Umbilical cord (tissue), 2 donors: ENCODE data around the gene UBE3D. TPM values are rescaled to one million over a fixed set of nuclear protein-coding genes. Genes with fewer than 3 reads are reported as not detected.
A peak's percentile ranks its signal among the peaks of the same experiment; 100 is the strongest.
"Not testable (repeated sequence)": the region's sequence is repeated elsewhere in the genome, so short reads cannot be mapped to it uniquely, and the experiment has no call there.

Experiments
- DNase-seq: peaks from one replicate; pipeline ENCODE4 v3.0.0-alpha.2; 2015; ENCODE audit warnings: low spot score
- total RNA-seq: library from RNA; depleted of rRNA; stranded (reverse); fragments of >200 nt; gene quantifications from one replicate; pipeline ENCODE4 v1.2.3, GENCODE V29; 2014; ENCODE audit warnings: low replicate concordance; ENCODE audit not compliant: insufficient read depth

The UBE3D gene
- total RNA-seq, 1 donor from 2014 or later = 16.6 TPM

DNA sequence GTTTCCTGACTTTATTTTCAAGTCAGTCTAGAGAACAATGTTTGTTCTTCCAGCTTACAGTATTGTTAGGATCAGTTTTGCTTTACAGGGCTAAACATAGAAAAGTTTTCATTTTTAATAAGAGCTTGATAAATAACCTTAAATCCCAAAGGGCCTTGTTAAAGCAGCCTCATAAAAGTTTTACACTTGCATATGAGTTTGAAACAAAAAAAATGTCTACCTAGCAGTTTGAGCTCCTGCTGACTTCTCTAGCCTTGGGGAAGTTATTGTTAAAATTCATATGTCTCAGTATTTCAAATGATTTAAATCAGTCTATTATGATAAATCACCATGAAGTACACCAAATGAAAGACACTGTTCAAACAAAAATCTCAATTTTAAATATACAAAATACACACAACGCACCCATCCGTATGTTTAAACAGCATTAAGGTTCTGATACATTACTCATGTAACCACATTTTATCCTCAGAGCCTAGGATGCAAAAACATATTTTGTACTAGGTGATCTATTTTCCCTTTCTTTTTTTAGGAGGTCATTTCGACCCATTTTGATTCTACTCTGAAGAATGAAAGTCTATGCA, 87.2 kb downstream of the UBE3D start:
- no peak for DNase-seq

DNA sequence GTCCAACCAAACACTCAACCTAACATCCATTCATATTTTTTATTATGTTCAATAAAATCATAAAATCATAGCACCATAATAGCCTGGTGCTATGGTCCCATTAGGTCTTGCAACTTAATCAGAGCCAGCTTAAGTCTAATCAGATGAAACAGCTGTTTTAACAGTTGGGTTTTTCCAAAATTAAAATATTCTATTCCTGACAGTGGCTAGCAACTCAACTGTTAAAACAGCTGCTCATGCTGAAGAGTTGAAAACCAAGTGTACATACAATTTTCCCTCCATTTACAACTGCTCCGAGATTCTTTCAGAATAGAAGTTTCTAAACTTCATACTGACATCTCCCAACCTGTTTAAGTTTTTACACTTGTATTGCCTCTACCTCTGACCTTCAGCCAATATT, 89.5 kb downstream of the UBE3D start:
- DNase-seq = no peak

DNA sequence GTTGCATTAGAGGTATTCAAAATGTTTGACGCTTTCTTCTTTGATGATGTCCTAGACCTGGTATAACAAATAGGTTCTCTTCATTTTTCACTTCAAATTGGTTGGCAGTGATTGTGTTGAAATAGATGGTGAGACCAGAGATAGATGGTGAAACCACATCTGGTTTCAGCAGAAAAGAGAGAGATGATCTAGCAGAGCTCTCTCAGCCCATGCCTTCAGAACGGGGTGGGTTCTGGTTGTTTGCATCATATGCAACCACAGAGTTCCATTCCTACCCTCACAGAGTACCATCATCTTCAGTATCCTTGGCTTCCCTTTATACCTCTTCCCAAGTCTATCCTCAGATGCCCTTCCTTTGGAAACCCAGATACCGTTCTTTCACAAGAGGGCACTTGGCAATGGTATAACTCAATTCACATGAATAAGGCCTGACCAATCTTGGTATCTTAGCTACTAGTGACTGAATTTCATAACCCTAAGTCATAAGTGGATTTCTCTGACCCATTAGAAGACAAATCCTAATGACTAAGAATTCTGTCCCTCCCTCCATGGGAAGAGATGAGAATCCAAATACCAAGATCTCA, 93.7 kb downstream of the UBE3D start:
- DNase-seq = no peak

DNA sequence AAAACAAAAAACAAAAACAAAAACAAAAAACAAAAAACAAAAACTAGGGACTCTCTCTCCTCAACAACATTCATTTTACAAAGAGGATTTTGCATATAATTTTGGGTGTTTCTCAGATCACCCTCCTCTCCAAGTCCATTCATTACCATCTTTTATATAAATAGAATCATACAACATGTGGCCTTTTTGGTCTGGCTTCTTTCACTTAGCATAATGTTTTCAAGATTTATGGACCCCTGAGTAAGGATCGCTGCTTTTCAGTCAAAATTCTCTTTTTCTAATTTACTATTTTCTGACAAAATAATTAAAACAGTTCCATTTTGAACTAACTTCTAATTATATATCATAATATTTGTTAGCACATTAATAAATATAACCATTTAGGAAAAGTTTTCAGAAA, 94.8 kb downstream of the UBE3D start:
- DNase-seq = no peak

DNA sequence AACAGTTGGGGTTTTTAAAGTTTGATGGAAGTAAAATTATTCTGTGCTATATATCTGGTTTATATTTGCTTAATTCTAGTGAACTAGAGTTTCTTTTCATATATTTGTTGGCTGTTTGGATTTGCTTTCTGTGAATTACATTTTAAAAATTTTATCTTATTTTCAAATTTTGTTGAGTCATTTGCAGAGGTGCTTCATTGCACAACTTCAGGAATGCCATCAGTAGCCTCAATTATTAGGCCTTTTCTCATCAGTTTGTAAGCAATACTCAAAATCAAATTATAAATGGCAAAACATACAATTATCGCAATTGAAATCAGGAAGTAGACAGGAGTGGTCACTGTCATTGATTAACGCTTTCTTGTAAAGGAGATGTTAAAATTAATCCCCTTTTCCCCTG, 96.9 kb downstream of the UBE3D start:
- DNase-seq = no peak

DNA sequence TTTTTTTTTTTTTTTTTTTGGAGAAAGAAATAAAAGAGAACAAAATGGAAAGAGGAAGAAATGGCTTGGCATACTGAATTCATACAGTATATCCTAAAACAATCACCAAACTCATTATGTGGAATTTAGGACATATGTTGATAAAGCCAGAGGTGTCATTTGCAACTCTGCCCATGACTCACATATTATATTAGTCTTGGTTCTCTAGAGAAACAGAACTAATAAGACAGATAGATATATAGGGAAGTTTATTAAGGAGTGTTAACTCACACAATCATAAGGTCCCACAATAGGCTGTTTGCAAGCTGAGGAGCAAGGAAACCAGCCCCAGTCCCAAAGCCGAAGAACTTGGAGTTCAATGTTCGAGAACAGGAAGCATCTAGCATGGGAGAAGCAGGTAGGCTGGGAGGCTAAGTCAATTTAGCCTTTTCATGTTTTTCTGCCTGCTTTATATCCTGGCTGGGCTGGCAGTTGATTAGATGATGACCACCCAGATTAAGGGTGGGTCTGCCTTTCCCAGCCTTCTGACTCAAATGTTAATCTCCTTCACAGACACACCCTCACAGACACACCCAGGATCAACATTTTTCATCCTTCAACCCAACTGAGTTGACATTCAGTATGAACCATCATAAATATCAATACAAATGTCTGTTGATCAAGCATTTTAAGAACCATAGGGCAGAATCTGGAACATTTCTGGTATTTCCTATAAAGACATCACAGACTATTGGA, 102.3 kb downstream of the UBE3D start:
- DNase-seq = no peak

DNA sequence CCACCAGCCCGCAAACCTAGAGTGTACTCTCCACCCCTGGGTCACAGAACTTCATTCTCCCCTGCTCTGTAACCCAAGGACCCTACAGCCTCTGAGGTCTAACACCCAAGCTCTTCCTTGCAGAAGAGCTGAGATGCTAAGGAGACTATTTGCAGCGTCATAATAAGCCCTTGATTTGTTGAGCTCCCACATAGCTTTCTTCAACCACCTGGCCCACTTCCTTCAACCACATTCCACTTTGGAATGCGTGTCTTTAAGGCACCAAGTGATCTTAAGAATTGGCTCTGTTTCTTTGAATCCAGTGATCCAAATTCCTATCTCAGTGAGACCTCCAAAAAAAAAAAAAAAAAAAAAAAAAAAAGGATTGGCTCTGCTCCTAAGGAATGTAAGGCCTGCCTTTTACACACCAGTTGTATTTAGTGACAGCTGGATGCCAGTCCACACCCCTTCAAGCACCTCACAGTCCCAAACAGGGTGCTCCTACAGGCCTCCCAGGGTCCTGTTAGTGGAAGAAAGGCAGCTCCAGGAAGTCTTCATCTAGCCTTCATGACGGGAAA, 106.2 kb downstream of the UBE3D start:
- DNase-seq = peak; percentile 19

DNA sequence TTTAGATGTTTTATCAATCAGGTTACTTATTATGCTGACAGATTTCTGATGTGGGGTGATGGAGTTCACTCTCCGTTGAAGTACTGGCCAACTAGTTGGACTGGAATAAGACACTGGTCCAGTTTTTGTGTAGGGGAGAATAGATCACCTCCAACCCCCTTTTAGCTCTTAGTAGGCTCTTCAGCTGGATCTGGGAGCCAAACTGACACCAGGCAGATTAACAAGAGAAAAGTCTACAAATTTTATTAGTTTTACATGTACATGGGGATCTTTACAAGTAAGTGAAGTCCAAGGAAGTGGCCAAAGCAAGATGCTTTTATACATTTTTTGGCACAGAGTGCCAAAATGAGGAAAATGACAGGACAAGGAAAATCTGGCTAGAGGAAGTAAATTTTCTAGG, 107.1 kb downstream of the UBE3D start:
- DNase-seq = no peak

DNA sequence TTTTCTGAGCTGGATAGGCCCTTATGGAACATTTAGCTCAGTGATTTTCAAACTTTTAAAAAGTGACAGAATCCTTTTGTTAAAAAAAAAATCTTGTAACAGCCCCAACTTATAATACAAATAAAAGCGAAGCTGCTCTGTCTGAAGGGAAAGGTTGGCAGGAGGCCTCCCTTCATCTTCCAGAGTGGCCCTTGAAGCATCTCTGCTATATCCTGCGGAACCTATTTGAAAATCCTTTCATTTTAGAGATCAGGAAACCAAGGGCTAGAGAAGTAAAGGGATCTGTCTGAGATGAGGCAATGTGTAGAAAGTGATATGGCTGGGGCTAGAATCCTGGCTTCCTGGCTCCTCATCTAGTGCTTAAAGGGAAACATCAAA, 107.8 kb downstream of the UBE3D start:
- no peak for DNase-seq

DNA sequence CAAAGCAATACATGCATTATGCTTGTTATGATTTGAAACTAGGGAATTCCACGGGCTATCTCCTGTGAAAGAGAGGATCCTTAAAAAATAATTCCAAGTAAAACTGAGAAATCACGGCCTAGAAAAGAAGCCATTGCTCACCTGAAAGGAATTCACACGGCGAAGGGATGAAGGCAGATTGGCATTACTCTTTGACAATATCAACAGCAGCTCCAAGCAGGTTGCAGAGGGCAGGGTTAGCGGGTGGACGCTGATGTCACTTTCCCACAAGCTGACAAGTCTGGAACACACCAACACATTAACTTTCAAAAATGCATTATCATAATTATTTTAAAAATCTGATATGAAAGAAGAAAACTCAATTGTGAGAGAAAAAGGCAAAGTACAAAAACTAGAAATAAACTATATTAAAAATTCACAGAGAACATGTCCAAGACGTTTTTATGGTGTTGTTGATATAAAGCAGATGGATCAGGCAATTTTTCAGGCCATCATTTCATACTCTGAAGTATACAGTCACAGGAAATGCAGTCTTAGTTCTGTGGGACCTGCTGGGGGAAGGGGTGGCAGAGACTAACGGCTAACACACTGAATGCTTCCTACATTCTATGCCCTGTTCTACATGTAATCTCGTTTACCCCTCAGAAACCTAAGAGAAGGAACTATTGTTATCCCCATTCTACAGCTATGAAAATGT, 108.3 kb downstream of the UBE3D start:
- DNase-seq = peak; percentile 82

DNA sequence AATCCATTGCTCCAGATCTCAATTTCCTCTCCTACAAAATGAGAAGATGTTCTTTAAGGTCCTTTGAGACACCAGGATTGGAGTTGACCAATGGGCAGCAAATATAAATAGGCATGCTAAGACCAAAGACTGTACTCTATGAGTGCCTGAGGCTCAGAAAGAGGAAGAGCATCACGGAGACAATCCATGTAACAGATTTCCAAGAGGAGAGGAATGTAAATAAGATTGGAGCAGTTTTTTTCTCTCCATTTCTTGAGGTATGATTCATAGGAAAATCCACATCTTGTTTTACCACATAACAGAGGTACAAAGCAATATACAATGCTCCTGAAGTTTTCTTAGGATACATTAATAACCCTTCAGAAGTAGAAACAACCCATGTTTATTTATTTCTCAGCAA, 109.8 kb downstream of the UBE3D start:
- peak; percentile 16 for DNase-seq

DNA sequence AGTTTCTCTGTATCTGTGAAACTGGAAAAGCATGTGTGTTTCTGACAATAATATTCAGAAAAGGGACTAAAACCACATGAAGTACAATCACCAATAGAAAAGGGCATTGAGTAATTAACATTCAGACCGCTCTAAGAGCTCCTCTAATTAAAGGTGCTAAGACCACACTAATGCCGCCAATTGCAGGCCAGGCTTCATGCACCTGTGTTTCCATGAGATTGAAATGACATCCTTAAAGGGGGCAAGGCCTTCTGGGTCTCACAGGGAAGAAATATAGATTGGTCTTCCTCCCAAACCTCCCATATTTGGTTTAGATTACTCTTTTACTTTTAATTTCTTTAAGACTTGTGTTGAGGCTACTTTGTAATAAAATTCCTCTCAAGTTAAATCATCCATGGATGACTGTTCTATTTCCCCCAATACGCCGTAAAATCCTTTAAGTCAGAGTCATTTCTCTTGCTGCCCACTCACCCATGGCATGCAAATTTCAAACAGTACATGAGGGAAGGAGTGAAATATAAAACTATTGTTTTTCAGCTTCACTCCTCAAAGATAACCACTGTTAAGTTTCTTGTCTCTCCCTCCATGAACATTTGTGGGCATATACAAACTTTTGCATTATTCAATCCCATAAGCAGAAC, 110.6 kb downstream of the UBE3D start:
- no peak for DNase-seq

DNA sequence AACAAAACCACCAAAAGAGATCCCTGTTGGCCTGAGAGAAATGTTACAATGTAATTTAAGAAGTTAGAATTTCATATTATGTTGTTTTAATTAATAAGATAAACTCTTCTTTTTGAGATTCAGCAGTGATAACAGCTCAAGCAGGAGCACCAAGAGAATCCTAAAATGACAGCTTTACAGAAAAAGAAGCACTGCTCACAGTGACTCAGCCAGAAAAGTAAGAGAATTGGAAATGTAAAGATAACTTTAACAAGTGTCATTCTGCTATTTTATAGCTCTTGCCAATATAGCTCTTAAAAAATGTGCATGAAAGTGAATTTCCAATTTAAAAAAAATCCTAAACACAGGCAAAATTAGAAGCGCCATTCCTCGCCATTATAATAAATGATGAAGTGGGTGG, 111.3 kb downstream of the UBE3D start:
- no peak for DNase-seq

DNA sequence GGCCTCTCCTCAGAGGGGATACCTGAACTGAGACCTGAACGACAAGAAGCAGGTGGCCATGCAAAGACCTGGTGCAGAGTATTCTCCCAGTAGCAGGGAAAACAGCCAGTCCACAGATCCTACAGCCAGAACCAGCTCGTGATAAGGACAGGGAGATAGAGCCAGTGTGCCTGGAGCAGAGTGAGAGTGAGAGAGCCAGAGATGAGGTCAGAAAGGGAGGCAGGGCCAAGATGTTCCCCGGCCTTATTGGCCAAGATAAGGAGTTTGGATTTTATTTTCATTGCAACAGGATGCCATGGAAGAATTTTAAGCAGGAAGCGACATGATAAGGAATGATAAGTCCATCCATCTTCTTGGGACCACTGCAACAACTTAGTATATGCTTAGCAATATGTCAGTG, 111.8 kb downstream of the UBE3D start:
- DNase-seq = peak; percentile 45

DNA sequence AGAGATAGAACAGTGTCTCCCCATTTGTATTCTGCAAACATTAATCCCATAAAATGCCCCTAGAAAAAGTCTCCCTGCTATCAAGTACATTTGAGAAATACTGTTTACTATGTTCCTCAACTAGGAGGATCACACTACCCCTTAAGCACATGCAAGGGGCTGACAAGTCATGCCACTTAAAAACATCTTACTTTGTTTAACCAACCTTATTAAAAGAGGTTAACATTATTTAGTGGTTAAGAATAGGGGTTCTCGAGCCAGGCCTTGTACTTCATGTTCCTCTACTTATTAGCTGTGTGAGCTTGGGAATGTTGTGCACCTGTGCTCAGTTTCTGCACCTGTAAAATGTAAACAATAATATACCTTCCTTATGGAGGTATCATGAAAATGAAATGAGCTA, 113.7 kb downstream of the UBE3D start:
- no peak for DNase-seq

DNA sequence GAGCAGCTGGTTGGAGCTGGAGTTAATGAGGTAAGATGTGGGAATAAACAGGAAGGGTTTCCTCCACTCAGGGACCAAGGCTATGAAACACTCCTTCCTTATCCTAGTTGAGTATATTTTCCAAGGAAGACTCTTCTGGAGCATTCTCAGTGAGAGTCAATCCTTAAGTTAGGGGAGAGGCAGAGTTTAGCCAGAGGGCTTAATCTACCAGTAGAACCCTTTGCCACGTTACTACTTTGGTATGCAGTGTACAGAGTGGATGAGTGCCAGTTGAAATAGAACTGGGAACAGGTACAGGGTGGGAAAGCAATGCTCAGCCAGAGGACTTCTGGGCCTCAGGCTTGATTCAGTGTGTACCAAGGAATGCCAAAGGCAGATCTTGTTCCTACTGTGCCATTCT, 114.3 kb downstream of the UBE3D start:
- DNase-seq = no peak

DNA sequence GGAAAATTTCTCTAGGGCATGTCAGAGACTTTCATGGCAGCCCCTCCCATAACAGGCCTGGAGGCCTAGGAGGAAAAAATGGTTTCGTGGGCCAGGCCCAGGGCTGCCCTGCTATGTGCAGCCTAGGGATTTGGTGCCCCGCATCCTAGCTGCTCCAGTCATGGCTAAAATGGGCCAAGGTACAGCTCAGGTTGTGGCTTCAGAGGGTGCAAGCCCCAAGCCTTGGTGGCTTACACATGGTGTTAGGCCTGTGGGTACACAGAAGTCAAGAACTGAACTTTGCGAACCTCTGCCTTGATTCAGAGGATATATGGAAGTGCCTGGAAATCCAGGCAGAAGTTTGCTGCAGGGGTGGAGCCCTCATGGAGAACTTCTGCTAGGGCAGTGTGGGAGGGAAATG, 134.7 kb downstream of the UBE3D start:
- DNase-seq = not testable (repeated sequence)

DNA sequence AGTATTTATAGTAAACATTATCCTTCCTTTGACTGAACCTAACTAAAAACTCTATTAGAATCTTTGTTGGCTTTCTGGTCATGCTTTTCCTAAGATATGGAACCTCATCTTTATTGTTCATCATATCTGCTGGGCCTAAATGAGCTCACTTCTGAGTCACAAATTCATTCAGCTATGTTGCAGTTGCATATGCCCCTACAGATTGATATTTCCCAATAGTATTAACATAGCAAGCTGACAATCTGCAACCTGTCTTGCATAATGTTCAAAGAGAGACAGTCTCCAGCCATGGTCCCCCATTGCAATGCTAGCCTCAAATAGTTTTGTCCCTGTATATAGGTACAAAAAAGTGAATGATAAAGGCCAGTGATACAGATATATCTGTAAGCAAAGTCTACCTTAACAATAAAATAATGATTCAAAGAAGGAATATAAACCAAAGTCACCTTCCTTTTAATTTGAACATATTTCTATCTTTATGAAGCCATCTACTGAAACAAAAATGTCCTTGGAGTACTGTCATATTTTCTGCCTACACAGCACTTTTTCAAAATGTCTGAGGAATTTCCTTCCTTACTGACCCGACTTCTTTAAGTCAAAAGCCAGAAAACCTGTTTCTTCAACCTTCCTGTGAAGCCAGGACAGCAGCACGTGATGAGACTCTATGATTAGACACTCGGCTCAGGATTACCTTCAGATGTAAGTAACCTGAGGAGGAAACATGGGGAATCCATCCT, 140.7 kb downstream of the UBE3D start:
- no peak for DNase-seq

DNA sequence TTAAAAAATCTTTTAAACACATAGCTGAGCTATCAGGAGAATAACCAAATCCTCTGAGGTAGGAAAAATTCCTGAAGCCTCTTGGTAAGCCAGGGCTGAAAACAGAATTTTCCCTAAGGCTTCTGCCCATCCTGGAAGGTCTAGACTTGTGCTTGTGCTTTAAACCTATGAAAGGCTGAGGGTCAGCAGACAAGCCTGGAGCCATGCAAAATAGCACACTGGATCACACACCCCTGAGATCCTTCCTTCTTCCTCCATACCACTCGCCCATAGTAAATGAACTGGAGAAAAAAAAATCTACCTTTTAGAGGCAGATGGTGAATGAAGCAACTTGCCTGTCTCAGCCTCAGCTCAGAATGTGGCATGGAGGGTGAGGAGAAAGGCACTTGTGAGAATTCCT, 144.4 kb downstream of the UBE3D start:
- DNase-seq = no peak

DNA sequence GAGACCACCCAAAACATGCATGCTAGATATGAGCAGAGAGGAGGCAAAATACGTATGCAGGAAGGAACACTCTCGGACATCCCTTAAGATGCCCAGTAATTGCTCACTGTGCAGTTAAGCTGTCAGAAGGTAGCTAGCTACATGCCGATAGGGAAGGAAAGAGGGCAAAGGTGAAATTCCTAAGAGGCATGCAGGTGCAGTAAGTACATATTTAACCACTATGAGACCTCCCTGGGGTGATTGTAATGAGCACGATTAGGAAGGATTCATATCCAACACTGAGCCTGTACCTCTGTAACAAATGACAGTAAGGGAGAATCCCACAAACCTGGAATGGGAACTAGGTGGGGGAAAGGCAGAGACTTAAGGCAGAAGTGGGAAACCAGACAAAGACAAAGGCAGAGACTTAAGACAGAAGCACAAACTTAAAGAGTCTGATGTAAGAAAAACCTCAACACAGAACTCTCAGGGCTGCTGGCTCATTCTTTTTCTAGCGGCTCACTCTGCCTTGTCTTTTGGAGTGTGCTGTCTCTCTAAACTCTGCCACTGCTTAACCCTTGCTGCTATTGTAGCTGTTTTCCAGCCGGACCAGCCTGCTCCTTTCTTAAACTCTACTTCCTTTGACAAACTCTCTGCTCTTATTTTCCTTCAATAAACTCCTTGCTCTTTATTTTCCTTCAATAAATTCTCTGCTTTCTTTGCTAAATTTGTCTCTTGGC, 148.1 kb downstream of the UBE3D start:
- DNase-seq = no peak

DNA sequence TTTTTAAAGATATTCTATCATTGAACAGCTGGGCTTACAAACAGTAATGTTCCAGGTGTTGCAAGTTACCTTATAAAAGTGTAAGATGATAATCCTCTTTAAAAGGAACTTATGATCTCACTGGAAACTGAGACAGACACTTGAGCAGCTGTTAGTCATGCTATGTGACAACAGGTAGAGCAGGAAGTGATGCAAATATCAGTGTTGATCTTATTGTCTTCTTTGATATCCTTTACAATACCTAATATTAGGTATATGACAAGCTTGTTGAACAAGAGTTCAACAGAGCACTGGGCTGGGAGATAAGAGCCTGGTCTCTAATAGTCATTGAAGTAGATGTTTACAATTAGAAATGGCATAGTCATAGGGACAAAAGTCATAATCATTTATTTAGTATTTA, 150.0 kb downstream of the UBE3D start:
- no peak for DNase-seq
